Bronchial epithelial cell (primary cell): ENCODE data around the gene USP49. TPM values are rescaled to one million over a fixed set of nuclear protein-coding genes. Genes with fewer than 3 reads are reported as not detected.

ENCODE experiments used
- DNase-seq: peaks from one replicate; pipeline ENCODE4 v3.0.0-alpha.2; 2010; ENCODE audit warnings: low read depth
- FAIRE-seq: peaks from 2 replicates; lab custom pipeline; 2011; peaks lifted over from hg19 to GRCh38; lab: Jason Lieb, UNC
- H3K27me3 ChIP-seq: 2 replicates; pipeline ENCODE4 v1.5.1; 2011; ENCODE audit warnings: low read length; ENCODE audit not compliant: control insufficient read depth, insufficient read depth
- H3K36me3 ChIP-seq: 2 replicates; pipeline ENCODE4 v1.5.1; 2011; ENCODE audit warnings: low read length; ENCODE audit not compliant: control insufficient read depth, insufficient read depth
- H3K4me3 ChIP-seq: 2 replicates; pipeline ENCODE4 v1.5.1; 2011; ENCODE audit warnings: mild to moderate bottlenecking, low read depth, low read length, control low read depth
- CTCF ChIP-seq: IDR thresholded peaks from 2 replicates; pipeline ENCODE4 v1.5.1; 2011; ENCODE audit warnings: mild to moderate bottlenecking, moderate library complexity, low read length, control low read depth, inconsistent platforms; ENCODE audit not compliant: insufficient read depth, severe bottlenecking
- total RNA-seq: library from RNA; depleted of rRNA; stranded (reverse); fragments of >200 nt; gene quantifications from 2 replicates; pipeline ENCODE4 v1.2.1, GENCODE V29; 2014

USP49 gene
- total RNA-seq, 1 donor from 2014 or later = 1.6 TPM

GRCh38 chr6:41881506-41881905 is 13.7 kb downstream of the USP49 start:
- no peak for TF ChIP-seq CTCF
- Histone ChIP-seq H3K36me3 (no peaks in the 10 kb centered on the region), H3K4me3 (no peak overlapping the region), H3K27me3 (no peaks in the 10 kb centered on the region)
- no peak for FAIRE-seq
- DNase-seq = no peak

GRCh38 chr6:41878961-41879405 is 16.2 kb downstream of the USP49 start:
- Histone ChIP-seq H3K36me3 (no peaks in the 10 kb centered on the region), H3K27me3 (no peaks in the 10 kb centered on the region), H3K4me3 (no peak overlapping the region)
- FAIRE-seq (no peak), DNase-seq (peak; percentile 8)
- TF ChIP-seq CTCF = no peak

- peak; percentile 6 for DNase-seq
- TF ChIP-seq CTCF = no peak
- no peaks in the 10 kb centered on the region for H3K27me3 ChIP-seq
- no peak for FAIRE-seq
- H3K4me3 ChIP-seq = no peak overlapping the region
- H3K36me3 ChIP-seq = no peaks in the 10 kb centered on the region
These were observed 16.9 kb downstream of the USP49 start for GRCh38 chr6:41878246-41878645.

- Histone ChIP-seq H3K27me3 (no peaks in the 10 kb centered on the region), H3K4me3 (no peak overlapping the region), H3K36me3 (no peaks in the 10 kb centered on the region)
- DNase-seq (no peak), FAIRE-seq (no peak)
- no peak for TF ChIP-seq CTCF
These were observed 18.0 kb downstream of the USP49 start for GRCh38 chr6:41877051-41877680.

- FAIRE-seq = no peak
- no peak for DNase-seq
- H3K27me3 ChIP-seq = no peaks in the 10 kb centered on the region
- no peak overlapping the region for H3K4me3 ChIP-seq
- no peak for TF ChIP-seq CTCF
- H3K36me3 ChIP-seq = no peaks in the 10 kb centered on the region
These were observed 20.4 kb downstream of the USP49 start for GRCh38 chr6:41874741-41875140.

GRCh38 chr6:41872147-41872546 is 23.0 kb downstream of the USP49 start:
- DNase-seq (no peak), FAIRE-seq (no peak)
- no peak for TF ChIP-seq CTCF
- no peak overlapping the region for H3K4me3 ChIP-seq
- H3K36me3 ChIP-seq = no peaks in the 10 kb centered on the region
- no peaks in the 10 kb centered on the region for H3K27me3 ChIP-seq
